Measurements from ENCODE around the gene RHOU. TPM values are rescaled to one million over a fixed set of nuclear protein-coding genes. Genes with fewer than 3 reads are reported as not detected.

Gene RHOU
- total RNA-seq, 1 donor from 2014 or later = 0.44 TPM

DNA sequence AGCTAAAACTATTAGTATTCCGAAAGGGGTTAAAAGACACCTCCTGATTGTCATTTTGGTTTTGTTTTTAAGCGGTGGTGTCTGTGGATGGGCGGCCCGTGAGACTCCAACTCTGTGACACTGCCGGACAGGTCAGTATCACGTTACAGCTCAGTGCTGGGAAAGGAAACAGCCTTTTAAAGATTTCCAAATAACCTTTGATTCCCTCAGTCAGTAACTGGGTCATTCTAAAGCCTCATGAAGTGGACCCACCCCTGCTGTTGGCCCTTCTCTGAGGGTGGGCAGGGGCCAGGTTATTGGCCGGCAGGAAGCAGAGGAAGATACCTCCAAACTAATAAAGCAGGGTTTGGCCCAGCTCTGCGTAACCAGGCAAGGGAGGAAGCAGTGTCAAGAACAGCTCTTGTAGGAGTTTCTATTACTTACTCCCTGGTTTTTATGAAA lies 2.3 kb downstream of the RHOU start:
- ChIA-PET POLR2A (no interaction called here), CTCF (no interaction called here)
- H3K36me3 Mint-ChIP-seq (ENCODE audit: low read depth) = no peaks in the 10 kb centered on the region
- no peak overlapping the region for H3K4me3 Mint-ChIP-seq
- peaks cover 31% of the 10 kb centered on the region for H3K27me3 Mint-ChIP-seq
- DNase-seq = no peak
- H3K4me1 Mint-ChIP-seq = peaks cover 12% of the 10 kb centered on the region
- no peak for ATAC-seq (ENCODE audit: low read depth)
- TF ChIP-seq, protein P1, sequence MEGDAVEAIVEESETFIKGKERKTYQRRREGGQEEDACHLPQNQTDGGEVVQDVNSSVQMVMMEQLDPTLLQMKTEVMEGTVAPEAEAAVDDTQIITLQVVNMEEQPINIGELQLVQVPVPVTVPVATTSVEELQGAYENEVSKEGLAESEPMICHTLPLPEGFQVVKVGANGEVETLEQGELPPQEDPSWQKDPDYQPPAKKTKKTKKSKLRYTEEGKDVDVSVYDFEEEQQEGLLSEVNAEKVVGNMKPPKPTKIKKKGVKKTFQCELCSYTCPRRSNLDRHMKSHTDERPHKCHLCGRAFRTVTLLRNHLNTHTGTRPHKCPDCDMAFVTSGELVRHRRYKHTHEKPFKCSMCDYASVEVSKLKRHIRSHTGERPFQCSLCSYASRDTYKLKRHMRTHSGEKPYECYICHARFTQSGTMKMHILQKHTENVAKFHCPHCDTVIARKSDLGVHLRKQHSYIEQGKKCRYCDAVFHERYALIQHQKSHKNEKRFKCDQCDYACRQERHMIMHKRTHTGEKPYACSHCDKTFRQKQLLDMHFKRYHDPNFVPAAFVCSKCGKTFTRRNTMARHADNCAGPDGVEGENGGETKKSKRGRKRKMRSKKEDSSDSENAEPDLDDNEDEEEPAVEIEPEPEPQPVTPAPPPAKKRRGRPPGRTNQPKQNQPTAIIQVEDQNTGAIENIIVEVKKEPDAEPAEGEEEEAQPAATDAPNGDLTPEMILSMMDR (IDR thresholded peaks at IDR 0.05) = no peak
- no peaks in the 10 kb centered on the region for H3K9me3 Mint-ChIP-seq
- intact Hi-C loops (cut with micrococcal nuclease) = no loop called here
- no peak overlapping the region for H3K27ac Mint-ChIP-seq

DNA sequence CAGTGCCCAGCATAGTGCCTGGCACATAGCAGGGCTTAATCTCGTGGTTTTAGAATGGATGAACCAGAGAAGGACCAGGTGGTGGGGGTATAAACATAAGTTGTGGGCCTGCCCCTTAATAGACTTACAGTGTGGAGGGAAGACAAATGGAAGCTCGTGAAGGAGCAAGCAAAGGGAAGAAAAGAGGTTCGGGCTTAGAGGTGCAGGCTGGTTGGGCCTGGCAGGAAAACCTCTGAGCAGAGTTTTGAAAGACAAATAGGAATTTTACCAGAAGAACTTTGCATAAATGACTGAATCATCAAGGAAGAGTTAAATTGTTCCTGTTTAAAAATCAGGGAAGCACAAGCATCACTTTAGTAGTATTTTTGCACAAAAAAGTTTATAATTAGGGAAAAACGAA lies 4.5 kb downstream of the RHOU start:
- CTCF ChIA-PET = no interaction called here
- intact Hi-C loops (cut with micrococcal nuclease) = no loop called here
- POLR2A ChIA-PET = no interaction called here
- Mint-ChIP-seq H3K27me3 (peaks cover 31% of the 10 kb centered on the region), H3K9me3 (no peaks in the 10 kb centered on the region), H3K27ac (no peak overlapping the region), H3K4me1 (peaks cover 5% of the 10 kb centered on the region), H3K4me3 (no peak overlapping the region), H3K36me3 (ENCODE audit: low read depth) (no peaks in the 10 kb centered on the region)
- DNase-seq (no peak), ATAC-seq (ENCODE audit: low read depth) (no peak)
- TF ChIP-seq, protein P1 (IDR thresholded peaks at IDR 0.05) = no peak

DNA sequence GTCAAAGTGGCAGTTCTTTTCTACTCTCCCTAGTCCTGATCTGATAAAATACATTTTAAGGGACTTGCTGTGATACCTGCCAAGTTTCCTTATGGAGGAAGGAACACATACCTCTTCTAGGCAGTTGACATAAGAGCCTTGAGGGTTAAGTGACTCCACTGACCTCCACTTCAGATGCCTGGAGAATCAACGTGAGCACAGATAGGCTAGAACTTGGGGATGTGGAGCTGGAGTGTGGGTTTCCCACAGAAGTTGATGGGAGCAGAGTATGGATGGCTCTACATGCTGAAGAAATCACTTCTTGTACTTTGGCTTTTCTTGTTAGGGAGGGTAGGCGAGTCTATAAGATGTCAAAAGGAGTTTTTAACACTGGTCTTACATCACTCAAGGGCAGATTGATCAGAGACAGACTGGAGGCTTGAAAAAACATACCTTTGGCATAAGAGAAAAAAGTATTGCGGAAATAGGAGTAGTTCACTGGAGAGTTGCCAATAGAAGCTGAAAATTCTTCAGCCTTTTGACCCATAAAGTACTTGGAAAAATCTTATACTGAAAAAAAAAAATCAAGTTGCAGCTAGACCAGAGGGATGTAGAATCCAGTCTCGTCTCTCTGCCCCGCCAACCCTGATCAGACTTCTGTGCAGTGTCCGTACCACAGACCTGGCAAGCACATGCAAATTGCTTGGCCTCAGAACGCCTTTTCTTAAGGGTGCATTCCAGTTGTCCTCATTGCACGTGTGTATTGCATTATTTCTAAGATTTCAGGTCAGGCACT lies 5.5 kb downstream of the RHOU start:
- Mint-ChIP-seq H3K4me3 (no peak overlapping the region), H3K27me3 (peaks cover 30% of the 10 kb centered on the region), H3K4me1 (peaks cover 3% of the 10 kb centered on the region), H3K9me3 (no peaks in the 10 kb centered on the region), H3K36me3 (ENCODE audit: low read depth) (no peaks in the 10 kb centered on the region), H3K27ac (no peak overlapping the region)
- DNase-seq (no peak), ATAC-seq (ENCODE audit: low read depth) (no peak)
- CTCF ChIA-PET = no interaction called here
- intact Hi-C loops (cut with micrococcal nuclease) = no loop called here
- TF ChIP-seq, protein P1 (IDR thresholded peaks at IDR 0.05) = no peak
- POLR2A ChIA-PET = no interaction called here

- no peak for ATAC-seq (ENCODE audit: low read depth)
- CTCF ChIA-PET = interaction anchor here (1.0 kb wide), 1 partner anchor 15 kb away, joined by 3 read pairs; no protein-coding TSS in a partner anchor
- no peak for DNase-seq
- Mint-ChIP-seq H3K9me3 (no peaks in the 10 kb centered on the region), H3K4me1 (no peaks in the 10 kb centered on the region), H3K27me3 (peaks cover 26% of the 10 kb centered on the region), H3K27ac (no peak overlapping the region), H3K36me3 (ENCODE audit: low read depth) (no peaks in the 10 kb centered on the region), H3K4me3 (no peak overlapping the region)
- POLR2A ChIA-PET = no interaction called here
- intact Hi-C loops (cut with micrococcal nuclease) = loop anchor here (2.0 kb wide), 1 partner anchor 484 kb away; no protein-coding TSS in a partner anchor
- TF ChIP-seq, protein P1 (IDR thresholded peaks at IDR 0.05) = no peak
Observed at GRCh38 chr1:228742281-228742860, 7.1 kb downstream of the RHOU start.

DNA sequence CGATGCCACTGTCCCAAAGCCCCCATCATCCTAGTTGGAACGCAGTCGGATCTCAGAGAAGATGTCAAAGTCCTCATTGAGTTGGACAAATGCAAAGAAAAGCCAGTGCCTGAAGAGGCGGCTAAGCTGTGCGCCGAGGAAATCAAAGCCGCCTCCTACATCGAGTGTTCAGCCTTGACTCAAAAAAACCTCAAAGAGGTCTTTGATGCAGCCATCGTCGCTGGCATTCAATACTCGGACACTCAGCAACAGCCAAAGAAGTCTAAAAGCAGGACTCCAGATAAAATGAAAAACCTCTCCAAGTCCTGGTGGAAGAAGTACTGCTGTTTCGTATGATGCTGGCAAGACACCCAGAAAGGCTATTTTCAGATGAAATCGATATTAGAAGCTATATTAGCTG lies 8.1 kb downstream of the RHOU start:
- ChIA-PET POLR2A (no interaction called here), CTCF (no interaction called here)
- Mint-ChIP-seq H3K9me3 (no peaks in the 10 kb centered on the region), H3K4me3 (no peak overlapping the region), H3K27me3 (peaks cover 28% of the 10 kb centered on the region), H3K36me3 (ENCODE audit: low read depth) (no peaks in the 10 kb centered on the region), H3K27ac (no peak overlapping the region), H3K4me1 (no peaks in the 10 kb centered on the region)
- TF ChIP-seq, protein P1 (IDR thresholded peaks at IDR 0.05) = no peak
- ATAC-seq (ENCODE audit: low read depth) (no peak), DNase-seq (no peak)
- intact Hi-C loops (cut with micrococcal nuclease) = loop anchor here (2.0 kb wide), 1 partner anchor 483 kb away; no protein-coding TSS in a partner anchor
